ENCODE results near the gene EFHB.

DNA sequence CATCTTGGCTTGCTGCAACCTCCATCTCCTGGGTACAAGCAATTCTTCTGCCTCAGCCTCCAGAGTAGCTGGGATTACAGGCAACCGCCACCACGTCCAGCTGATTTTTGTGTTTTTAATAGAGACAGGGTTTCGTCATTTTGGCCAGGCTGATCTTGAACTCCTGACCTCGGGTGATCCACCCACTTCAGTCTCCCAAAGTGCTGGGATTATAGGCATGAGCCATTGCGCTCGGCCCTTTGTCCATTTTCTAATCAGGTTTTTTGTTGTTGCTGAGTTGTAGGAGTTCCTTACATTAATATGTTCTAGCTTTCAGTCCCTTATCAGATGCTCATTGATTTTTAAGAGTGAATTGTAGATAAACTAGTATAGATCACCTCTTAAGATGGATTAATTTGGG, 33.2 kb upstream of the EFHB start:
- TF ChIP-seq POLR2A (IDR thresholded peaks at IDR 0.05; ENCODE audit: low read depth), result no peak
- no peak for TF ChIP-seq CTCF (IDR thresholded peaks at IDR 0.05)
- TF ChIP-seq POLR2AphosphoS5 (IDR thresholded peaks at IDR 0.05), result no peak

Measured in esophagus muscularis mucosa (tissue), 3 donors.